ENCODE data around the gene ATPAF1. TPM values are rescaled to one million over a fixed set of nuclear protein-coding genes. Genes with fewer than 3 reads are reported as not detected.
"Not testable (repeated sequence)": the region's sequence is repeated elsewhere in the genome, so short reads cannot be mapped to it uniquely, and the experiment has no call there.

The ATPAF1 gene
- total and polyA plus RNA-seq, 3 donors from 2014 or later, result 76.7 to 98.9 (median 85.9) TPM

- TF ChIP-seq POLR2A (IDR thresholded peaks at IDR 0.05), result no peak
- TF ChIP-seq CTCF (IDR thresholded peaks at IDR 0.05), result no peak
- Histone ChIP-seq H3K36me3 (ENCODE audit: low read depth, missing control alignments) (no peaks in the 10 kb centered on the region), H3K27me3 (no peaks in the 10 kb centered on the region), H3K27ac (no peak overlapping the region), H3K4me1 (no peaks in the 10 kb centered on the region), H3K9me3 (no peaks in the 10 kb centered on the region), H3K4me3 (no peak overlapping the region)
- 83 to 85% methylated on average over 9 of the region's 9 CpGs for WGBS, 2 donors
- intact Hi-C loops (cut with DNase I; ENCODE audit: low total_unique reads), result no loop called here
- DNase-seq, result no peak
Observed at GRCh38 chr1:46705408-46705807, 37.2 kb upstream of the ATPAF1 start.

GRCh38 chr1:46703927-46704641 lies 35.9 kb upstream of the ATPAF1 start:
- Histone ChIP-seq H3K27ac (no peak overlapping the region), H3K9me3 (no peaks in the 10 kb centered on the region), H3K4me3 (no peak overlapping the region), H3K4me1 (no peaks in the 10 kb centered on the region), H3K36me3 (ENCODE audit: low read depth, missing control alignments) (no peaks in the 10 kb centered on the region), H3K27me3 (no peaks in the 10 kb centered on the region)
- intact Hi-C loops (cut with DNase I; ENCODE audit: low total_unique reads), result no loop called here
- DNase-seq, result no peak
- 77 to 96% methylated on average over 3 of the region's 3 CpGs for WGBS, 2 donors
- no peak for TF ChIP-seq CTCF (IDR thresholded peaks at IDR 0.05)

- no peaks in the 10 kb centered on the region for H3K4me1 ChIP-seq
- intact Hi-C loops (cut with DNase I; ENCODE audit: low total_unique reads), result no loop called here
- no peaks in the 10 kb centered on the region for H3K27me3 ChIP-seq
- no peak overlapping the region for H3K27ac ChIP-seq
- WGBS, 2 donors, result 70 to 72% methylated on average over 3 of the region's 3 CpGs
- no peaks in the 10 kb centered on the region for H3K36me3 ChIP-seq (ENCODE audit: low read depth, missing control alignments)
- no peaks in the 10 kb centered on the region for H3K9me3 ChIP-seq
- H3K4me3 ChIP-seq, result no peak overlapping the region
- no peak for TF ChIP-seq CTCF (IDR thresholded peaks at IDR 0.05)
- no peak for TF ChIP-seq POLR2A (IDR thresholded peaks at IDR 0.05)
- DNase-seq, result no peak
Observed at GRCh38 chr1:46699666-46700065, 31.5 kb upstream of the ATPAF1 start.

GRCh38 chr1:46697053-46697452 lies 28.9 kb upstream of the ATPAF1 start:
- Histone ChIP-seq H3K27ac (no peak overlapping the region), H3K36me3 (ENCODE audit: low read depth, missing control alignments) (no peaks in the 10 kb centered on the region), H3K9me3 (no peaks in the 10 kb centered on the region), H3K4me3 (no peak overlapping the region), H3K4me1 (peaks cover 12% of the 10 kb centered on the region), H3K27me3 (no peaks in the 10 kb centered on the region)
- WGBS, 2 donors, result 93 to 98% methylated on average over 2 of the region's 2 CpGs
- TF ChIP-seq POLR2A (IDR thresholded peaks at IDR 0.05) (no peak), CTCF (IDR thresholded peaks at IDR 0.05) (no peak)
- no peak for DNase-seq
- intact Hi-C loops (cut with DNase I; ENCODE audit: low total_unique reads), result no loop called here

- H3K27me3 ChIP-seq; H3K36me3 ChIP-seq (ENCODE audit: low read depth, missing control alignments); H3K9me3 ChIP-seq; H3K27ac ChIP-seq; H3K4me3 ChIP-seq; intact Hi-C loops (cut with DNase I; ENCODE audit: low total_unique reads); DNase-seq: not testable (repeated sequence)
- H3K4me1 ChIP-seq, result peaks cover 16% of the 10 kb centered on the region
- 95 to 98% methylated on average over 4 of the region's 4 CpGs for WGBS, 2 donors
Observed at GRCh38 chr1:46694676-46695075, 26.5 kb upstream of the ATPAF1 start.

Data from testis (tissue), 3 donors.